OCI-LY7 (cell line): Measurements from ENCODE around the gene ARHGAP21. TPM values are rescaled to one million over a fixed set of nuclear protein-coding genes. Genes with fewer than 3 reads are reported as not detected.
"Not testable (repeated sequence)": the region's sequence is repeated elsewhere in the genome, so short reads cannot be mapped to it uniquely, and the experiment has no call there.

Experiments used
- BruUV-seq: library from RNA; stranded (reverse); fragments of 400-500 nt; replicated peaks from 2 replicates; lab custom pipeline; 2021; lab: Mats Ljungman, UMichigan
- CTCF ChIA-PET: fragments of 300-600 bp; sonication (Branson Sonifier 250); formaldehyde crosslinking; loops from one replicate; lab custom pipeline; 2022; ENCODE audit warnings: antibody characterized with exemption; ENCODE audit not compliant: unreplicated experiment; lab: Charles Lee
- POLR2A ChIA-PET: fragments of 300-600 bp; sonication (Branson Sonifier 250); formaldehyde crosslinking; loops from one replicate; lab custom pipeline; 2022; ENCODE audit warnings: antibody characterized with exemption; lab: Charles Lee
- DNase-seq: peaks from one replicate; pipeline ENCODE4 v3.0.0-alpha.2; 2015; ENCODE audit warnings: low spot score
- H2AFZ ChIP-seq: fragments of 200-600 bp; sonication (generic), shearing (Covaris generic); 2 replicates; pipeline ENCODE4 v1.6.1; 2014; ENCODE audit warnings: mild to moderate bottlenecking, antibody characterized with exemption, low read length, moderate library complexity
- H3K27ac ChIP-seq: fragments of 200-600 bp; sonication (generic); 2 replicates; pipeline ENCODE4 v1.5.1; 2014; ENCODE audit warnings: mixed run types, low read depth, mild to moderate bottlenecking, moderate library complexity, low read length, inconsistent platforms; ENCODE audit not compliant: poor library complexity, severe bottlenecking
- H3K36me3 ChIP-seq: fragments of 200-600 bp; sonication (generic); 2 replicates; pipeline ENCODE4 v1.6.1; 2014; ENCODE audit warnings: mild to moderate bottlenecking, antibody characterized with exemption, low read length, moderate library complexity, mixed read lengths; ENCODE audit not compliant: insufficient read depth
- H3K4me1 ChIP-seq: fragments of 200-600 bp; sonication (generic); 2 replicates; pipeline ENCODE4 v1.5.1; 2014; ENCODE audit warnings: mild to moderate bottlenecking, low read length; ENCODE audit not compliant: insufficient read depth, poor library complexity, severe bottlenecking
- H3K4me2 ChIP-seq: fragments of 200-600 bp; sonication (generic); 2 replicates; pipeline ENCODE4 v1.6.1; 2014; ENCODE audit warnings: mild to moderate bottlenecking, low read length
- H3K4me3 ChIP-seq: fragments of 200-600 bp; sonication (generic); 2 replicates; pipeline ENCODE4 v1.5.1; 2014; ENCODE audit warnings: mild to moderate bottlenecking, low read depth, low read length; ENCODE audit not compliant: poor library complexity, severe bottlenecking
- H3K79me2 ChIP-seq: fragments of 200-600 bp; sonication (generic); 2 replicates; pipeline ENCODE4 v1.6.1; 2016; ENCODE audit warnings: low read depth, mild to moderate bottlenecking, low read length, moderate library complexity, mixed read lengths; ENCODE audit not compliant: insufficient read depth
- H3K9me2 ChIP-seq: fragments of 200-600 bp; sonication (generic); 2 replicates; pipeline ENCODE4 v1.6.1; 2016; ENCODE audit warnings: mild to moderate bottlenecking, low read length, mixed read lengths; ENCODE audit not compliant: insufficient read depth
- H3K9me3 ChIP-seq: fragments of 200-600 bp; sonication (generic); 2 replicates; pipeline ENCODE4 v1.6.1; 2014; ENCODE audit warnings: mild to moderate bottlenecking, mixed run types, low read length, mixed read lengths
- H4K20me1 ChIP-seq: fragments of 200-600 bp; sonication (generic); 2 replicates; pipeline ENCODE4 v1.6.1; 2014; ENCODE audit warnings: mild to moderate bottlenecking, antibody characterized with exemption, low read length, moderate library complexity, mixed read lengths; ENCODE audit not compliant: insufficient read depth
- CTCF ChIP-seq: fragments of 200-600 bp; sonication (generic); conservative IDR thresholded peaks from 2 replicates; pipeline ENCODE4 v1.5.1; 2014; ENCODE audit warnings: mild to moderate bottlenecking, antibody characterized with exemption, low read length, moderate library complexity, mixed read lengths
- EZH2phosphoT487 ChIP-seq: fragments of 200-600 bp; sonication (generic); IDR thresholded peaks from 2 replicates; pipeline ENCODE4 v1.6.1; 2018; ENCODE audit warnings: low read depth, borderline replicate concordance, mild to moderate bottlenecking, mixed run types, antibody characterized with exemption, low read length, moderate library complexity, mixed read lengths
- intact Hi-C: fragments of 100-400 bp; cut with micrococcal nuclease; formaldehyde crosslinking; loops from one replicate; pipeline ENCODE4 v1.10.0; 2022; ENCODE audit not compliant: unreplicated experiment
- total RNA-seq, 2 experiments: library from RNA; depleted of rRNA in 1 of 2; stranded (reverse); fragments of >200 nt in 1 of 2; shearing (Covaris generic) in 1 of 2; gene quantifications; 2 replicates each; pipeline ENCODE4 v1.2.3, GENCODE V29; 2014 to 2022

ARHGAP21 gene
- total RNA-seq, 2 experiments from 2014 or later, result 24.2 to 44.9 TPM

GRCh38 chr10:24762966-24763623 is 39.4 kb upstream of the ARHGAP21 start:
- no peaks in the 10 kb centered on the region for H3K36me3 ChIP-seq
- no peak overlapping the region for H2AFZ ChIP-seq
- no peak overlapping the region for H3K4me2 ChIP-seq
- no peaks in the 10 kb centered on the region for H3K9me2 ChIP-seq
- no peaks in the 10 kb centered on the region for H3K79me2 ChIP-seq
- H3K4me3 ChIP-seq, result no peak overlapping the region
- no peaks in the 10 kb centered on the region for H4K20me1 ChIP-seq
- TF ChIP-seq CTCF (no peak), EZH2phosphoT487 (no peak)
- DNase-seq, result no peak
- no peaks in the 10 kb centered on the region for H3K9me3 ChIP-seq
- ChIA-PET CTCF (no interaction called here), POLR2A (no interaction called here)
- no peak overlapping the region for H3K27ac ChIP-seq
- H3K4me1 ChIP-seq, result no peaks in the 10 kb centered on the region
- BruUV-seq, result no TSS peak
- intact Hi-C loops, result no loop called here

GRCh38 chr10:24762161-24762924 is 38.7 kb upstream of the ARHGAP21 start:
- intact Hi-C loops, result no loop called here
- Histone ChIP-seq H3K4me1 (no peaks in the 10 kb centered on the region), H3K27ac (no peak overlapping the region), H3K9me3 (no peaks in the 10 kb centered on the region), H3K4me3 (no peak overlapping the region), H3K36me3 (no peaks in the 10 kb centered on the region), H4K20me1 (no peaks in the 10 kb centered on the region), H3K9me2 (no peaks in the 10 kb centered on the region), H3K79me2 (no peaks in the 10 kb centered on the region), H2AFZ (no peak overlapping the region), H3K4me2 (no peak overlapping the region)
- DNase-seq, result no peak
- TF ChIP-seq EZH2phosphoT487 (no peak), CTCF (no peak)
- POLR2A ChIA-PET, result no interaction called here
- CTCF ChIA-PET, result no interaction called here
- no TSS peak for BruUV-seq

- no peak overlapping the region for H3K27ac ChIP-seq
- no peak overlapping the region for H3K4me3 ChIP-seq
- H4K20me1 ChIP-seq, result no peaks in the 10 kb centered on the region
- H3K4me2 ChIP-seq, result no peak overlapping the region
- DNase-seq, result no peak
- H3K4me1 ChIP-seq, result no peaks in the 10 kb centered on the region
- TF ChIP-seq EZH2phosphoT487 (no peak), CTCF (no peak)
- no peak overlapping the region for H2AFZ ChIP-seq
- no peaks in the 10 kb centered on the region for H3K9me2 ChIP-seq
- ChIA-PET CTCF (no interaction called here), POLR2A (no interaction called here)
- intact Hi-C loops, result no loop called here
- BruUV-seq, result no TSS peak
- H3K9me3 ChIP-seq, result no peaks in the 10 kb centered on the region
- H3K36me3 ChIP-seq, result no peaks in the 10 kb centered on the region
- no peaks in the 10 kb centered on the region for H3K79me2 ChIP-seq
Measured at GRCh38 chr10:24759672-24760071, 36.0 kb upstream of the ARHGAP21 start.

- H3K79me2 ChIP-seq, CTCF ChIA-PET: not testable (repeated sequence)
Measured at GRCh38 chr10:24758254-24758653, 34.6 kb upstream of the ARHGAP21 start.

More at GRCh38 chr10:24758254-24758653, 34.6 kb upstream of the ARHGAP21 start:
- DNase-seq, H3K4me3 ChIP-seq, H3K4me2 ChIP-seq, H3K9me3 ChIP-seq, H3K9me2 ChIP-seq, H3K36me3 ChIP-seq, BruUV-seq, H3K27ac ChIP-seq, POLR2A ChIA-PET, H4K20me1 ChIP-seq, H3K4me1 ChIP-seq, H2AFZ ChIP-seq, intact Hi-C loops: not testable (repeated sequence)
